PC-9 (cell line): Measurements from ENCODE around the gene CALML5.

ENCODE experiments used
- EZH2 ChIP-seq: fragments of 200-600 bp; sonication (generic); IDR thresholded peaks from 2 replicates; pipeline ENCODE4 v1.8.0; 2017; ENCODE audit warnings: antibody characterized with exemption, low read depth
- TF ChIP-seq, protein P1 (sequence below): fragments of 200-600 bp; sonication (generic); conservative IDR thresholded peaks from 2 replicates; pipeline ENCODE4 v1.6.1; 2017; ENCODE audit warnings: mixed run types, antibody characterized with exemption, mild to moderate bottlenecking, moderate library complexity

GRCh38 chr10:5532618-5533097, 33.3 kb upstream of the CALML5 start:
- TF ChIP-seq, protein P1, sequence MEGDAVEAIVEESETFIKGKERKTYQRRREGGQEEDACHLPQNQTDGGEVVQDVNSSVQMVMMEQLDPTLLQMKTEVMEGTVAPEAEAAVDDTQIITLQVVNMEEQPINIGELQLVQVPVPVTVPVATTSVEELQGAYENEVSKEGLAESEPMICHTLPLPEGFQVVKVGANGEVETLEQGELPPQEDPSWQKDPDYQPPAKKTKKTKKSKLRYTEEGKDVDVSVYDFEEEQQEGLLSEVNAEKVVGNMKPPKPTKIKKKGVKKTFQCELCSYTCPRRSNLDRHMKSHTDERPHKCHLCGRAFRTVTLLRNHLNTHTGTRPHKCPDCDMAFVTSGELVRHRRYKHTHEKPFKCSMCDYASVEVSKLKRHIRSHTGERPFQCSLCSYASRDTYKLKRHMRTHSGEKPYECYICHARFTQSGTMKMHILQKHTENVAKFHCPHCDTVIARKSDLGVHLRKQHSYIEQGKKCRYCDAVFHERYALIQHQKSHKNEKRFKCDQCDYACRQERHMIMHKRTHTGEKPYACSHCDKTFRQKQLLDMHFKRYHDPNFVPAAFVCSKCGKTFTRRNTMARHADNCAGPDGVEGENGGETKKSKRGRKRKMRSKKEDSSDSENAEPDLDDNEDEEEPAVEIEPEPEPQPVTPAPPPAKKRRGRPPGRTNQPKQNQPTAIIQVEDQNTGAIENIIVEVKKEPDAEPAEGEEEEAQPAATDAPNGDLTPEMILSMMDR, result no peak
- no peak for TF ChIP-seq EZH2
